HepG2 (cell line): ENCODE measurements around the gene TRPV2. TPM values are rescaled to one million over a fixed set of nuclear protein-coding genes. Genes with fewer than 3 reads are reported as not detected.

Source experiments
- ATAC-seq: fragments of 200-7000 bp; cut with Tn5 transposase; 3 replicates; pipeline ENCODE4 v1.9.1; 2020; ENCODE audit warnings: mild to moderate bottlenecking, moderate library complexity
- BruUV-seq: library from RNA; stranded (reverse); fragments of 400-500 nt; replicated peaks from 2 replicates; lab custom pipeline; 2021; lab: Mats Ljungman, UMichigan
- CTCF ChIA-PET: fragments of 300-600 bp; formaldehyde crosslinking; extraction: SDS; loops from one replicate; lab custom pipeline; 2021; ENCODE audit warnings: low total read pairs, inconsistent platforms, low intra/inter-chr PET ratio; lab: Yijun Ruan, JAX
- POLR2A ChIA-PET: fragments of 350-600 bp; sonication (Branson Sonifier 250); formaldehyde crosslinking; loops from one replicate; lab custom pipeline; 2020; ENCODE audit warnings: antibody characterized with exemption, inconsistent platforms; lab: Yijun Ruan, JAX
- DNase-seq: peaks from one replicate; pipeline ENCODE4 v3.0.0-alpha.2; 2015; ENCODE audit warnings: low spot score
- FAIRE-seq: peaks from 3 replicates; lab custom pipeline; 2011; peaks lifted over from hg19 to GRCh38; lab: Jason Lieb, UNC
- H2AFZ ChIP-seq: one replicate; pipeline ENCODE4 v1.6.1; 2011; ENCODE audit warnings: low read length, inconsistent platforms
- H3K27ac ChIP-seq: fragments of 300-600 bp; 3 replicates; pipeline ENCODE4 v1.8.0; 2011; ENCODE audit warnings: mixed run types, mild to moderate bottlenecking, mixed read lengths, low read length, inconsistent platforms; ENCODE audit not compliant: insufficient read depth; ENCODE audit errors: extremely low read length
- H3K27me3 ChIP-seq, 2 experiments: fragments of 200-600 bp in 1 of 2; 2 replicates in 1 of 2; 3 replicates in 1 of 2; pipeline versions ENCODE4 v1.6.0 to v1.8.0; 2011; ENCODE audit warnings: low read length in 2 of 2, mild to moderate bottlenecking in 2 of 2, moderate library complexity in 2 of 2, inconsistent platforms in 1 of 2; ENCODE audit not compliant: insufficient read depth in 2 of 2, control insufficient read depth in 1 of 2
- H3K36me3 ChIP-seq, 2 experiments: fragments of 200-600 bp in 1 of 2; replicated peaks in 1 of 2; 2 replicates in 1 of 2; 3 replicates in 1 of 2; pipeline versions ENCODE4 v1.5.1 to v1.8.0; 2011; ENCODE audit warnings: low read length in 2 of 2, inconsistent platforms in 1 of 2; ENCODE audit not compliant: insufficient read depth in 2 of 2, control insufficient read depth in 1 of 2
- H3K4me1 ChIP-seq: 2 replicates; pipeline ENCODE4 v1.5.1; 2012; ENCODE audit warnings: low read length, inconsistent platforms; ENCODE audit not compliant: insufficient read depth
- H3K4me2 ChIP-seq: 2 replicates; pipeline ENCODE4 v1.6.0; 2011; ENCODE audit warnings: low read depth, low read length, inconsistent platforms
- H3K4me3 ChIP-seq, 3 experiments: fragments of 200-600 bp in 1 of 3; sonication (generic), shearing (Covaris generic) in 1 of 3; replicated peaks in 1 of 3; 2 replicates each; pipeline ENCODE4 v1.5.1; 2011 to 2016; ENCODE audit warnings: low read length in 3 of 3, inconsistent platforms in 2 of 3, low read depth in 2 of 3, mild to moderate bottlenecking in 2 of 3, control low read depth in 1 of 3, mixed read lengths in 1 of 3; ENCODE audit not compliant: insufficient read depth in 1 of 3
- H3K79me2 ChIP-seq: one replicate; pipeline ENCODE4 v1.6.1; 2011; ENCODE audit warnings: low read length, inconsistent platforms; ENCODE audit not compliant: insufficient read depth
- H3K9ac ChIP-seq: 2 replicates; pipeline ENCODE4 v1.6.0; 2011; ENCODE audit warnings: mild to moderate bottlenecking, low read depth, low read length, inconsistent platforms; ENCODE audit not compliant: insufficient read depth
- H3K9me3 ChIP-seq: 2 replicates; pipeline ENCODE4 v1.5.1; 2012; ENCODE audit warnings: mild to moderate bottlenecking, low read length
- H4K20me1 ChIP-seq: 2 replicates; pipeline ENCODE4 v1.6.0; 2011; ENCODE audit warnings: inconsistent platforms, mild to moderate bottlenecking, low read length, moderate library complexity; ENCODE audit not compliant: insufficient read depth
- ARNTL ChIP-seq: sonication (generic); formaldehyde crosslinking; IDR thresholded peaks from 2 replicates; pipeline ENCODE4 v1.4.0; 2020; ENCODE audit warnings: mild to moderate bottlenecking, missing genetic modification reagents
- BCL6 ChIP-seq: IDR thresholded peaks from 2 replicates; pipeline ENCODE4 v1.6.1; 2016; ENCODE audit warnings: missing genetic modification reagents, missing compliant biosample characterization
- CHD2 ChIP-seq: IDR thresholded peaks from 2 replicates; pipeline ENCODE4 v1.6.1; 2011; ENCODE audit warnings: low read depth, low read length, improper control_type of control experiment
- IRF2 ChIP-seq: IDR thresholded peaks from 2 replicates; pipeline ENCODE4 v1.6.1; 2018; ENCODE audit warnings: missing genetic modification reagents, missing compliant biosample characterization
- MIXL1 ChIP-seq: IDR thresholded peaks from 2 replicates; pipeline ENCODE4 v1.6.1; 2016
- NFATC3 ChIP-seq: sonication (generic); formaldehyde crosslinking; IDR thresholded peaks from 2 replicates; pipeline ENCODE4 v1.5.1; 2020; ENCODE audit warnings: mild to moderate bottlenecking, missing genetic modification reagents
- NR2F1 ChIP-seq, 2 experiments: fragments of 450-650 bp in 1 of 2; formaldehyde crosslinking in 1 of 2; IDR thresholded peaks; 2 replicates each; pipeline versions ENCODE4 v1.5.0 to v1.6.1; 2016 to 2020; ENCODE audit warnings: mild to moderate bottlenecking in 1 of 2, missing compliant biosample characterization in 1 of 2, missing genetic modification reagents in 1 of 2, moderate library complexity in 1 of 2
- RXRA ChIP-seq: sonication (generic); formaldehyde crosslinking; IDR thresholded peaks from 2 replicates; pipeline ENCODE4 v1.5.1; 2020; ENCODE audit warnings: missing genetic modification reagents
- SIX4 ChIP-seq: sonication (generic); formaldehyde crosslinking; IDR thresholded peaks from 2 replicates; pipeline ENCODE4 v1.4.0; 2020; ENCODE audit warnings: missing genetic modification reagents
- TBL1XR1 ChIP-seq: fragments of 150-350 bp; IDR thresholded peaks from 2 replicates; pipeline ENCODE4 v1.6.1; 2014; ENCODE audit warnings: borderline replicate concordance, low read length; ENCODE audit not compliant: partially characterized antibody
- TSC22D2 ChIP-seq: sonication (generic); formaldehyde crosslinking; IDR thresholded peaks from 2 replicates; pipeline ENCODE4 v1.5.1; 2020; ENCODE audit warnings: missing genetic modification reagents, mild to moderate bottlenecking, borderline replicate concordance
- ZFX ChIP-seq: sonication (generic); formaldehyde crosslinking; IDR thresholded peaks from 2 replicates; pipeline ENCODE4 v1.4.0; 2020; ENCODE audit warnings: mild to moderate bottlenecking, low read depth, missing genetic modification reagents, moderate library complexity
- ZKSCAN5 ChIP-seq: sonication (generic); formaldehyde crosslinking; IDR thresholded peaks from 2 replicates; pipeline ENCODE4 v1.5.1; 2020; ENCODE audit warnings: mild to moderate bottlenecking, missing genetic modification reagents
- ZNF12 ChIP-seq: sonication (generic); formaldehyde crosslinking; IDR thresholded peaks from 2 replicates; pipeline ENCODE4 v1.5.0; 2020; ENCODE audit warnings: missing genetic modification reagents
- ZNF256 ChIP-seq: sonication (generic); formaldehyde crosslinking; conservative IDR thresholded peaks from 2 replicates; pipeline ENCODE4 v1.4.0; 2020; ENCODE audit warnings: missing genetic modification reagents
- ZNF558 ChIP-seq: sonication (generic); formaldehyde crosslinking; IDR thresholded peaks from 2 replicates; pipeline ENCODE4 v1.9.0; 2022; ENCODE audit warnings: mild to moderate bottlenecking, missing genetic modification reagents, borderline replicate concordance
- ZNF605 ChIP-seq: sonication (generic); formaldehyde crosslinking; IDR thresholded peaks from 2 replicates; pipeline ENCODE4 v1.8.0; 2022; ENCODE audit warnings: mild to moderate bottlenecking, missing genetic modification reagents
- ZNF747 ChIP-seq: sonication (generic); formaldehyde crosslinking; IDR thresholded peaks from 2 replicates; pipeline ENCODE4 v1.8.1; 2023; ENCODE audit warnings: missing genetic modification reagents, mild to moderate bottlenecking, borderline replicate concordance
- WGBS: methylation state at CpG from one replicate; pipeline ENCODE4 v1.1.6; 2017; ENCODE audit warnings: low lambda C conversion rate; 5-methylcytosine and 5-hydroxymethylcytosine counted together
- in situ Hi-C: cut with HindIII; loops from 2 replicates; pipeline ENCODE4 v1.10.0; 2017; ENCODE audit warnings: low pct_unique_long_range_greater_than_20kb; ENCODE audit not compliant: extremely low pct_ligation_motif_present
- intact Hi-C: fragments of 100-400 bp; cut with micrococcal nuclease; formaldehyde crosslinking; loops from one replicate; pipeline ENCODE4 v1.10.0; 2022; ENCODE audit not compliant: unreplicated experiment
- polyA plus RNA-seq, 8 experiments: library from polyadenylated mRNA; depleted of rRNA in 3 of 8; stranded (reverse) in 7 of 8; unstranded in 1 of 8; fragments of >200 nt; fragmentation: Illumina TruSeq in 4 of 8; extraction: Trizol in 4 of 8; gene quantifications; 2 replicates each; pipeline versions ENCODE4 v1.2.1 to v1.2.3, GENCODE V29; 2011 to 2016; ENCODE audit warnings: low read depth in 4 of 8, missing spikeins in 1 of 8, mixed read lengths in 1 of 8; ENCODE audit not compliant: insufficient read depth in 1 of 8
- total RNA-seq, 5 experiments: library from RNA; depleted of rRNA; stranded (reverse); fragments of >200 nt; fragmentation: Illumina TruSeq; extraction: Trizol; gene quantifications; 2 replicates each; pipeline ENCODE4 v1.2.3, GENCODE V29; 2016; ENCODE audit warnings: low read depth in 1 of 5
- TF ChIP-seq, protein P1 (sequence below): sonication (generic); formaldehyde crosslinking; IDR thresholded peaks from 2 replicates; pipeline ENCODE4 v1.8.0; 2022; ENCODE audit warnings: mild to moderate bottlenecking, missing genetic modification reagents, borderline replicate concordance
- TF ChIP-seq, protein P2 (sequence below): sonication (generic); formaldehyde crosslinking; IDR thresholded peaks from 2 replicates; pipeline ENCODE4 v1.5.0; 2020; ENCODE audit warnings: missing genetic modification reagents

Gene TRPV2
- total and polyA plus RNA-seq, 2 of the 13 experiments (the other 11 are each of a cell fraction or from before 2014, with no cell fraction given), result 13.6 to 21.3 TPM

DNA sequence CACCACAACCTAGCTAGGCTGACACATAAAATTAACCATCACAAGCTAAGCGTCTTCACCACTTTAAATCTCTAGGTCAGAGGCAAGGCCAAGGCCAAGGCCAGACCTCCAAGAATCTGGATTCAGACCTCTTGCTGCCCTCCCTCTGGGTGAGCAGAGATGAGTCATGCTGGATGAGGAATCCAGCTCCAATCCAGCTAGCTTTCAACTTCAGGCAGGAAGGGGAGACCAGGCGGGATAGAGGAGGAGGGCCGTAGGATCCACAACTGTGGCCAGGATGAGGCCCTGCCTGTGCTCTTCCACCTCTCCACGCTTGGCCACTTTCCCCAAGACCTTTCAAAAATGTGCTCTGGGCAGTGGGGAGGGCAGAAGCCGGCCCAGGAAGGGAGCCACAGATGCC is 61.9 kb downstream of the TRPV2 start:
- ChIA-PET CTCF (no interaction called here), POLR2A (interaction anchor here (0.6 kb wide), 1 partner anchor 39 kb away, joined by 3 read pairs; no protein-coding TSS in a partner anchor)
- Histone ChIP-seq H3K9ac (no peak overlapping the region), H3K79me2 (no peaks in the 10 kb centered on the region), H3K4me3 (no peak overlapping the region), H3K36me3 (no peaks in the 10 kb centered on the region), H3K9me3 (no peaks in the 10 kb centered on the region), H3K4me2 (no peak overlapping the region), H2AFZ (no peak overlapping the region), H3K27ac (no peak overlapping the region), H4K20me1 (no peaks in the 10 kb centered on the region; the same call in 1 of the 2 replicates), H3K27me3 (peaks cover 2 to 43% of the 10 kb centered on the region in 2 experiments), H3K4me1 (peaks cover 16% of the 10 kb centered on the region)
- intact Hi-C loops, result no loop called here
- in situ Hi-C loops, result no loop called here
- ATAC-seq, result peak; percentile 69
- peak; percentile 38 for DNase-seq
- FAIRE-seq, result no peak
- 3% methylated on average over 4 of the region's 5 CpGs for WGBS
- BruUV-seq, result no TSS peak
- TF ChIP-seq, protein P1, sequence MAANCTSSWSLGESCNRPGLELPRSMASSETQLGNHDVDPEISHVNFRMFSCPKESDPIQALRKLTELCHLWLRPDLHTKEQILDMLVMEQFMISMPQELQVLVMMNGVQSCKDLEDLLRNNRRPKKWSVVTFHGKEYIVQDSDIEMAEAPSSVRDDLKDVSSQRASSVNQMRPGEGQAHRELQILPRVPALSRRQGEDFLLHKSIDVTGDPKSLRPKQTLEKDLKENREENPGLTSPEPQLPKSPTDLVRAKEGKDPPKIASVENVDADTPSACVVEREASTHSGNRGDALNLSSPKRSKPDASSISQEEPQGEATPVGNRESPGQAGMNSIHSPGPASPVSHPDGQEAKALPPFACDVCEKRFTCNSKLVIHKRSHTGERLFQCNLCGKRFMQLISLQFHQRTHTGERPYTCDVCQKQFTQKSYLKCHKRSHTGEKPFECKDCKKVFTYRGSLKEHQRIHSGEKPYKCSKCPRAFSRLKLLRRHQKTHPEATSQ, result no peak
- TF ChIP-seq, protein P2, sequence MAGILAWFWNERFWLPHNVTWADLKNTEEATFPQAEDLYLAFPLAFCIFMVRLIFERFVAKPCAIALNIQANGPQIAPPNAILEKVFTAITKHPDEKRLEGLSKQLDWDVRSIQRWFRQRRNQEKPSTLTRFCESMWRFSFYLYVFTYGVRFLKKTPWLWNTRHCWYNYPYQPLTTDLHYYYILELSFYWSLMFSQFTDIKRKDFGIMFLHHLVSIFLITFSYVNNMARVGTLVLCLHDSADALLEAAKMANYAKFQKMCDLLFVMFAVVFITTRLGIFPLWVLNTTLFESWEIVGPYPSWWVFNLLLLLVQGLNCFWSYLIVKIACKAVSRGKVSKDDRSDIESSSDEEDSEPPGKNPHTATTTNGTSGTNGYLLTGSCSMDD (CRISPR knock-in tag), result no peak
- TF ChIP-seq RXRA (CRISPR knock-in tag) (peak; percentile 25; the same call in 1 of the 2 replicates), NFATC3 (CRISPR knock-in tag) (no peak), ARNTL (CRISPR knock-in tag) (no peak), ZNF12 (CRISPR knock-in tag) (no peak), ZNF747 (CRISPR knock-in tag) (no peak), ZKSCAN5 (no peak), ZFX (CRISPR knock-in tag) (no peak), IRF2 (CRISPR knock-in tag) (no peak), TSC22D2 (CRISPR knock-in tag) (no peak), BCL6 (CRISPR knock-in tag) (peak; percentile 48; the same call in 1 of the 2 replicates), TBL1XR1 (peak; percentile 66), NR2F1 (CRISPR knock-in tag; IDR thresholded peaks at IDR 0.05) (0 out of 4 replicates have a peak, but pooled peaks of 1 of the 2 experiments have one; percentile 37), ZNF605 (no peak), ZNF558 (CRISPR knock-in tag) (no peak), ZNF256 (CRISPR knock-in tag) (no peak), MIXL1 (CRISPR knock-in tag) (no peak), CHD2 (no peak), SIX4 (CRISPR knock-in tag) (no peak)
